Right forelimb (tissue), 1 donor: ENCODE measurements around the gene DENND5B.
"Not testable (repeated sequence)": the region's sequence is repeated elsewhere in the genome, so short reads cannot be mapped to it uniquely, and the experiment has no call there.

Source experiments
- DNase-seq: peaks from one replicate; pipeline ENCODE4 v3.0.0-alpha.2; 2018

DENND5B gene

GRCh38 chr12:31499567-31499966, 91.4 kb downstream of the DENND5B start:
- DNase-seq: no peak

GRCh38 chr12:31498424-31498823, 92.5 kb downstream of the DENND5B start:
- DNase-seq: no peak

- DNase-seq: no peak
Observed at GRCh38 chr12:31496257-31496656, 94.7 kb downstream of the DENND5B start.

DNA sequence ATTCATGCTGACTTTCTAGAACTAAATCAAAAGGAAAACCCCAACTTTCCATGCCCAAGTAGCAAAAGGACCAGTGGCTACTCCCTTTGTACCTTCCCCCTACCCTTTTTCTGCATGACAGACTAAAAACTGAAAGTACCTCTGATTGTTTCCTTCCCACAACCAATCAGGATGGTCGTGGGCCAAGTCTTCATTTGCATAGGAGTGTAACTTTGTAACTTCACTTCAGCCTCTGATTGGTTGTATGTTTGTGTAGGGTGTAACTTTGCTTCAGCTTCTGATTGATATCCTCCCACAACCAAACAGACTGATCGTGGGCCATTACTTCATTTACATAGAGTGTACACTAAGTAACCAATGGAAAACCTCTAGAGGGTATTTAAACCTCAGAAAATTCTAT, 96.5 kb downstream of the DENND5B start:
- DNase-seq: no peak

DNA sequence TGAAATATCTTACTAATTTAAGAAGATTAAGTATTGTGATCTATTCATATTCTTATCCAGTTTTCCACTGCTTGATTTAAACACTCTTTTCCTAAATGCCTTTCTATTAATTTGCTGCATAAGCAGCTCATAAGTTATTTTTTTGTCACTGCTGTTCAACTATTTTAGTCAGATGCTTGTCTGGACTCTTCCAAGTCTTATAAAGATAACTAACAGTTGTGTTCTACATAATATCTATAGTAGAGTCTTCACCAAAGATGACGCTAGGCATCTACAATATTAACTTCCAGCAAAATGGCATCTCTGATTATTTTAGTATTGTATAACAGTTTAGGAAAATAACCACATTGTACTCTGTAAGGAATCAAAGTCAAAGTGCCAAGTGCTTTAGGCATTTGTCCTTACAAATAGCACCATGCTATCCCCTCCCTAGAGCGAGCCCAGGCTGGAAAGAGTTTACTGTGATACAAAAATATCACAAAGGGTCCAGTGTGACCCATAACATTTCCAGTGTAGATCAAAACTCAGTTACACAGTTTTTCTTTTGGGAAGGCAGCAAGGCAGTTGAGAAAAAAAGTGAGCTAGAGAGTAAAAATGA, 98.2 kb downstream of the DENND5B start:
- DNase-seq: no peak

DNA sequence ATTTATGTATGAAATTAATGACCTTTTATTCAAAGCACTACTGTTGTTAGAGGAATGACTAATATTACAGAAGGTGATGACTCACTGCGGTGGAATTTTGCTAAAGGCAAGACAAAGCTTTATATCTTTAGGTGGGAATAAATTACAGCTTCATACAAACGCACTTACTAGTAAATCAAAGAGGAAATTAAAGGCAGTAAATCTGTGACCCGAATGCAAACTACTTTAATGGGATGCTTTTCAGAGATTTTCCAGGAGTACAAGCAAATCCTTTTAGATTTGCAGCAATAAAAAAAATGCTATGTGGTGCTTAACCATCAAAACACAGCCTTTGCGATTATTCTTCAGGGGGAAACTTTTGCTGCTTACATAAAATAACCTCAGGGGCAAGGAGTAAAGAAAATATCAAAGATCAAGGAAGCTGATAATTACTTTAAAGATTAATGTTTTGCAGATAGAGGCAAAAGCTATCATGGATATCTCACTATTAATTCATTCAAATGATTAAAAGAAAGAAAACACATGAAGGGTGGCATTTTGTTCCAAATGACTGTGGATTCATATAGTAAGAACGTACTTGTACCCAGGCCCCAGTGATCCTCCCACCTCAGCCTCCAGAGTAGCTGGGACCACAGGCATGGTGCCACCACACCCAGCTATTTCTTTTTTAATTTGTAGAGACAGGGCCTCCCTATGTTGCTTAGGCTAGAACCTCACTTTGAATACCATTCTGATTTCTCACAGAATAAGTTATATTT, 98.9 kb downstream of the DENND5B start:
- no peak for DNase-seq

- no peak for DNase-seq
Observed at GRCh38 chr12:31491241-31491794, 99.6 kb downstream of the DENND5B start.

GRCh38 chr12:31488737-31489338, 102.1 kb downstream of the DENND5B start:
- no peak for DNase-seq

DNA sequence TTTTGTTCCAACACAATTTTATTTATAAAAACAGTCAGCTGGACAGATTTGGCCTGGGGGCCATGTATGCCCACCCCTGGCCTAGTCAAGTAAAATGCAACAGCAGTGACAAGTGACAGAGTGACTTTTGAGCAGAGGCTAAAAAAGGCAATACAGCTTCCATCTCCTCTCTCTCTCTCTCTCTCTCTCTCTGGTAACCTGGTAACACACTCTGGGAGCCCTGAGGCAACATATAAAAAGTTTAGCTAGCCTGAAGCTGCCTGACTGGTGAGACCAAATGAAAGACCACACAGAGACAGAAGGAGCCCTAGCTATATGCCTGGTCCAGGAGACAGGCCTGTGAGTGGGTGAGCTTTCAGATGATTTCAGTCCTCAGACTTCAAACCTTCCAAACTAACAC, 105.4 kb downstream of the DENND5B start:
- DNase-seq: no peak

DNA sequence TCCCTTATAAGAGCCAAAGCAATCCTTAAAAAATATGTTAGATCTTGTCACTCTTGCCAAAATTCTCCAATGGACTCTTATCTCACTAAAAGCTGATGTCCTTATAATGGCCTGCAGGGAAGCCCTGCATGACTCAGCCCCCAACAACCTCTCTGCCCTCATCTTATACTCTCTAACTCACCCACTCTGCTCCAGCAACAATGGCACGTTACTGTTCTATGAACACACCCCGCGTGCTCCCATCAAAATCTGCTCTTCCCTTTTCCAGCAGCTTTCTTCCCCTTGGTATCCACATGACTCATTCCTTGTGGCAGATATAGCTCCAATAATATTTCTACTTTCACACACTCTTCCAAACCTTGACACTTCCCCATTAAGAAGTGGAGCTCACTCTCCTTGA, 108.1 kb downstream of the DENND5B start:
- DNase-seq: no peak

DNA sequence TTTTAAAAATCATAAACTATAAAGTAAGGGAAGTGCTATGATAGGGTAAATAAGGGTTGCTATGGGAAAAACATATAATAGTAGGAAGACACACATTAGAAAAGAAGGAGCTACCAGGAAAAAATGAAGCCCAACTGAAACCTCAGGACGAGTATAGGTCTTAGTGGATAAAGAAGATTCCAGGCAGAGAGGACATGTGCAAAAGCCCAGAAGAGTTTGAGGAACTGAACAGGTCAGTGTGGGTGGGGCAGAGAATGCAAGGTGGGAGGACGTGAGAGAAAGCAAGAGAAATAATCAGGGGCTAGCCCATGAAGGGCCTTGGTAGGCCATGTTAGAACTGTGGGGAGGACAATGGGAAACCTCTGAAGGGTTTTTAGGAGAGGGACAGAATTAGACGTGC, 109.5 kb downstream of the DENND5B start:
- no peak for DNase-seq

DNA sequence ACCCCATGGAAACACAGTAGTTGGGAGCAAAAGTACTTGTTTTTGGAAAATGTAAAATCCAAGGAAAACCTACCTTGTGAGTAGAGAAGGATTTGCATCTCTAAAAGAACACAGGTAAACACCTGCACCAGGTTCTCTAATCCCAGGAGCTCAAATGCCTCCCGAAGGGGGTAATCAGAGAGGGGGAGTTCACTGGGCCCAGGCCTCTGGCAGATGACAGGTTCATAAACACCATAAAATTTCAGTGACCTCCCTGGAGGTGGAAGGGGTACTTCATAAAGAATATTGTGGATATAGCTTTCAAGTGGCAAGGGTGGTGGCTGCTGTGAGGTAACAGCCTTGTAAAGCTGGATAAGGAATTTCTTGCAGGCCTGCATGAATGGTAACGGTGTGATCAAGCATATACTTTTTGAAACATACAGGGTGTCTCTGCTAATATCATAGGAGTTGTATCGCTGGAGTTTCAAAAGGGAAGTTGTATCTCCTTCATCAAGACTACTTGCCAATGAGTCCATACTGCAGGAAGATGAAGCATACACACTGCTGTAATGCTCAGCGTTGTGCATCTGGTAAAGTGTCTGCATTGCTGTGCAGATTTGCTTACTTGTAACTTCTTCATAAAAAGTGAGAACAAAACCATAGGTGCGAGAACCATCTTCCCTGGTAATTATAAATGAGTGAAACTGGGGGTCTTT, 111.3 kb downstream of the DENND5B start:
- no peak for DNase-seq

DNA sequence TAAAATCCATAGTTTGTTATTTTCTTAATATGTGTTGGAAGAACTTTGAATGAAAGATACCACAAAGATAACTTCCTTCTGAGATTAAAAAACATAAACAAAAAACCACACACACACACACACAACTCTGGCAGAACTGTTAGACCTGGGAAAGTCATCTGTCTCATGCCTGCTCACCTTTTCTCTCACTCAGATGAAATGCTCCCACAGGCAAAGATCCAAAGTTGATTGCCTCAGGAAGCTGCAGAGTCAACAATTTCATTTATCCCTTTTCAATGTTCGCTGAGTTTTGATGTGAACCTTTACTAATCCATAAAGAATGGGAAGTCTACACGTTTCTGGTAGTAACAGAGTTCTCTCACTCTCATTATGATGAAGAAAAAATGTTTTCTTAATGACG, 112.0 kb downstream of the DENND5B start:
- no peak for DNase-seq

DNA sequence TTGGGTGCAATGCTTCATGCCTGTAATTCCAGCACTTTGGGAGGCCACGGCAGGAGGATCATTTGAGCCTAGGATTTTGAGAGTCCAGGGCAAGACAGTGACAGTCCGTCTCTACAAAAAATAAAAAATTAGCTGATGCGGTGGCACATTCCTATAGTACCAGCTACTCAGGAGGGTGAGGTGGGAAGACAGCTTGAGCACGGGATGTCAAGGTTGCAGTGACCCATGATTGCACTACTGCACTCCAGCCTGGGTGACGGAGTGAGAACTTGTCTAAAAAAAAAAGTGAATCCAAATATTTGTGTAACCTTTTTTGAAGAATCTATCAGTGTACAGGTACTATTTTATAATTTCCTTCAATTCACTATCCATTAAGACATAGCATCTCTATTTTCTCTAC, 112.5 kb downstream of the DENND5B start:
- no peak for DNase-seq

DNA sequence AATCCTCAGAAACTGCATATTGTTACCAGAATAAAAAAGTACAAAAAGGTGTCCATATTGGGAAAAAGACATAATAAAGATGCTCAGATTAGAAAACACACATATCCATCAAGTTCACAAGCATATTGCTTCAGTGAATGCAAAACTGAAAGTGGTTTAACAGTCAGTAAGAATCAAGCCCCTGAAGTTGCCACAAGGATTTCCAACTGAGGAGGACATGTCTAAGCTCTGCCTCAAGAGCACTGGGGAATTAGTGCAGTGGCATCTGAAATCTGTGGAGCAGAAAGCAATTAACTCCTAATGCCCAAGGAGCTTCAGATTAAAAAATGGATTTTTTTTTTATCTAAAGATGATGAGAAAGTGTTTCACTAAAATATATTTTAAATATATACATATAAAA, 113.2 kb downstream of the DENND5B start:
- no peak for DNase-seq

GRCh38 chr12:31476437-31476836, 114.5 kb downstream of the DENND5B start:
- DNase-seq: no peak

DNA sequence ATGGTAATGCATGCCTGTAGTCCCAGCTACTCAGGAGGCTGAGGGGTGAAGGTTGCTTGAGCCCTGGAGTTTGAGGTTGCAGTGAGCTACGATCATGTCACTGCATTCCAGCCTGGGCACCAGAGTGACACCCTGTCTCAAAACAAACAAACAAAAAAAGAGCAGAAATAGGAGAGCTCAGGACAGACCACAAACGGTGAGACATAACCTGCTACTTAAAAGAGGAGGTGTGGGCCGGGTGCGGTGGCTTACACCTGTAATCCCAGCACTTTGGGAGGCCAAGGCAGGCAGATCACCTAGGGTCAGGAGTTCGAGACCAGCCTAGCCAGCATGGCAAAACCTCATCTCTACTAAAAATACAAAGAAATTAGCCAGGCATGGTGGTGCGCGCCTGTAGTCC, 115.3 kb downstream of the DENND5B start:
- not testable (repeated sequence) for DNase-seq

DNA sequence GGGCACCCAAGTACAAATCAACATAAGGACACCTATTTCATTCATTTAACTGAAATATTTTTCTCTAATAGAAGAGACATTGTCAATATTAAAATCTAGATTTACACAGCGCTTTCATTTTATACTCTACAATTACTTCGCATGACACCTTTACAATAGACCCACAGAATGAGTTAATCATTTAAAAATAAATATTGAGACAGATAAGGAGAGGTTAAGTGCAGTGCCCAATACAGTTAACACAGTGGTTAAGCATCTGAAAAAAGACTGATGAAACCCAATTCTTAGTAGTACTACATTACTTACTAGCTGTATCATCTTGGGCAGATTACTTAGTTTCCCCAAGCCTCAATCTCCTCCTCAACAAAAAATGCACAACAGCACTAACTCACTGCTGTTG, 116.2 kb downstream of the DENND5B start:
- DNase-seq: no peak

DNA sequence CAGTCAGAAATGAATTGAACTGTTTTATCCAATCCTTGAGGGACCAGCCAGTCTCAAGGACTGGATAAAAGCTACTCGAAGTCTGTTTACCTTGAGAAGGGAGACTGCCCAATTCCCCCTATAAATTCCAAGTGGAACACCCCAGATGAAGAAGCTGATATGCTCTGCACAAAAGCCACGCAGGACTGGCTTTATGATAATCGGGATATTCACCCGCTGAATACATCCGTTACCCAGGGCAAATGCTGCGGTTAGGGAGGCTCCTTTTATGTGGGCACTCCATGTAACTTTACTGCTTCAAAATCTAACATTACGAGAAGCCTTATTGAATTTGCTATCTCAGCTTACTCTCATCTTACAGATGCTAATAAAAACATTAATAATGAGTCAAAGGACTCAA, 119.1 kb downstream of the DENND5B start:
- DNase-seq: no peak

GRCh38 chr12:31471051-31471450, 119.9 kb downstream of the DENND5B start:
- DNase-seq: no peak

- no peak for DNase-seq
Observed at GRCh38 chr12:31470459-31470858, 120.5 kb downstream of the DENND5B start.

DNA sequence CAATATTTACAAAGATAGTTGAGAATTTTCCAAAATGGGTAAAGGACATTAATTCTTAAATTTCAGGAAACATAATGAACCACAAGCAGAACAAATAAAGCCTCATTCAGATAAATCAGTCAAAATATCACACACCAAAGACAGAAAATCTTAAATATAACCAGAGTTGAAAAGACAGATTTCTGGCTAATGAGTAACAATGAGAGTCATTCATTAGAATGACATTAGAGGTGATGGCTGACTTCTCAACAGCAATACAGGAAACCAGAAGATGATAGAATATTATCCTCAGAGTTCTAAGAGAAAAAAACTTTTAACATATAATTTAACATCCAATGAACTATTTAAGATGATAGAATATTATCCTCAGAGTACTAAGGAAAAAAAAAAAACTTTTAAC, 124.2 kb downstream of the DENND5B start:
- DNase-seq: no peak

GRCh38 chr12:31465002-31465401, 125.9 kb downstream of the DENND5B start:
- DNase-seq: no peak

GRCh38 chr12:31460024-31460423, 130.9 kb downstream of the DENND5B start:
- DNase-seq: no peak
